Stimulated activated CD4-positive, alpha-beta T cell treated with anti-CD3 and anti-CD28 coated beads, Interleukin-1b, Interleukin-23, amount 100 ng/mL, for 48 hours (primary cell): ENCODE data around the gene KLHL29.
"Not testable (repeated sequence)": the region's sequence is repeated elsewhere in the genome, so short reads cannot be mapped to it uniquely, and the experiment has no call there.

Experiments
- DNase-seq: peaks from one replicate; pipeline ENCODE4 v3.0.0-alpha.2; 2020

Gene KLHL29

DNA sequence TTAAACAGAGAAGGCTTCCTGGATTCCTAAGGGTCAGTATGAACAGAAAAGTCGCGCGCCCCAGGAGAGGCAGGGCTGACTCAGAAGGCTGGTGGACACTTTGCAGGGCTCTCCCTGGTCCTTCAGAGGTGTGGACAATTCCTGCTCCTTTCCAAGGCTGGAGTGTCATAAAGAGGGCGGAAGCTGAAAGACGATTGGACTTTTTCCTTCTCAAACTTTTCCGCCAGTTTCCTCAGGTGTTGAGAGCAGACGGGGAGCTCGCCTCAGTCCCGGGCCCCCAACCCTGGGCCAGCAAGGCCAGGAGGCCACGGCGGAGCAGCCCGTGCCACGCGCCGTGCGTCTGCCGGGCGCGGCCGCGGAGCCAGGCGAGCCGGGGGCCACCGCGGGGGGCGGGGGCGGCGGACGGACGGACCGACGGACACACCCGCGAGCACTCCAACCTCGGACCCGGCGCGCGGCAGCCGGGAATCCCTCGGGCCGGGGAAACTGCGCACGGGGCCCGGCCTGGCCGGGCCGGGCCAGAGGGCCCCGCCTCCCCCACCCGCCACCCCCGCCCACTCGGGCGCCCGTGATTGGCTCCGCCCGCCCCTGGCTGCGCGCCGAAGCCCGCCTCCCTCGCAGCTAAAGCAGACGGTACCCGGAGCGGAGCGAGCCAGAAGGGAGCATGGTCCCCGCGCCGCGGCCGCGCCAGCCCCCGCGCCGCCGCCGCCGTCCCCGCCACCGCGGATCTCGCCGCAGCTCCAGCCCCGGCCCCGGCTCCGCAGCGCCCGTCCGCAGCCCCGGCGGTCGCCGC lies at the start of gene KLHL29:
Gene KLHL29, plus strand, starts transcription at position 629 of the 793 bp plus-strand sequence. CDS start 177,018 bp downstream, outside the sequence.
- peak; percentile 74 for DNase-seq

DNA sequence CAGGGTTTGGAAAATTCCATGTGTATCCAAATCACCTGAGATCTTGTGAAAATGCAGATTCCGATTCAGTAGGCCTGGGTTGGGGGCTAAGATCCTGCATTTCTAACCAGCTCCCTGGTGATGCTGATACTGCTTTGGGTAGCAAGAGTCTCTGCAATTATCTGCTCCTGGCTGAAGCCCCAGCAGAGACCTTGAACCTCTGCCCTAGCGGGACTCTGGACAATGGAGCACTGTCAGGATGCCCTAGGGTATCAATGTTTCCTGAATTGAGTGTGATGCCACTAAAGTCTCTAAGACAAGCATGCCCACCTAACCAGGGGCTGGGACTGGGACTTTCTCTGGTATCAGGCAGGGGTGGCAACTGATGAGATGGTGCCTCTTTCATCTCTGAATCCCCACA lies 49.4 kb upstream of the KLHL29 start:
- no peak for DNase-seq

DNA sequence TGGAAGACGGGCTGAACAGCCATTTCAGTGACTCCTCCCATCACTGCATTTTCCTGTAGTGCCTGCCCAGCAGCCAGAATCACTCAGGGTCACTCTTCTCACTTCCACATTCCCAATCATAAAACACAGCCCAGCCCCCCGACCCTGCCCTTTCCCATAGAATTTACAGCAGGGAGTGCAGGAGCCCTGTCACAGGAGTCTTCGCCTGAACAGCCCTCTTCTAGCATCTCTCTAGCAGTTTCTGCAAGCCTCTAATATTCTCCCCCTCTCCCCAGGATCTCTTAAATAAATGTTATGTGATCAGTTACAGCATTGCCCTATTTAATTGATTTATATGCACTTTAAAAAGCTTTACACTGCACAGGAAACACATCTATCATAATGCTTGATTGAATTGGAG lies 42.9 kb upstream of the KLHL29 start:
- no peak for DNase-seq

DNA sequence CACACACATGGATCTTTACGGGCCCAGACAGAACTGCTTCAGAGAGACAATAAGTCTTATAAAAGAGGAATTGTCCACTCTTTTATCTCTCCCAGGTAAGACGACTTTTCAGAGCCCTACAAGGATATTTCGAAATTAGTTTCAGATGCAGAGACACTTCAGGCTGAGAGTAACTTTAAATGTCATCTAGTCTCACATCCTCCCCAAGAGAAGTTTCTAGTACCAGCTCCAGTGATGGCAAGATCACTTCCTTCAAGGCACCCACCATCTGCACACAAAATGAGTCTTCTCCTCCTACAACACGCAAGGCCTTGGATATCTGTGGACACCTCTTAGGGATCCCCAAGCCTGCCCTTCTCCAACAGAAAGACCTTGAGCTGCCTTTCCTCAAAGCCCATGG lies 39.0 kb upstream of the KLHL29 start:
- DNase-seq: no peak

DNA sequence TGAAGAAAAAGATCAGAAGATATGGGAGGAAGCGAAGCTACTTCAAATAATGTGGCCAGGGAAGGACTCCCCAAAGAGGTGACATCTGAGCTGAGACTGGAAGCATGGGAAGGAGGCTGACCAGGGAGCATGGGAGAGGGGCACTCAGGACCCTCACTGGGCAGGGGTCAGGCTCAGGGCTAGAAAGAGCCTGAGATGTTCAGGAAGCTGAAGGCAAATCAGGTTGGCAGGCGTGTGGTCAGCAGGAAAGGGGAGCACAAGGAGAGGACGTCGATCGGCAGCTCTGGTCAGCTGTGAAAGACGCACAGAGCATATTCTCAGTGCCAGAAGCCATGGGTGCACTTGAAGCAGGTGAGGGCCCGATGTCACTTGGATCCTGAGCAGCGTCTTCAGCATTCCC lies 38.2 kb upstream of the KLHL29 start:
- DNase-seq: no peak

DNA sequence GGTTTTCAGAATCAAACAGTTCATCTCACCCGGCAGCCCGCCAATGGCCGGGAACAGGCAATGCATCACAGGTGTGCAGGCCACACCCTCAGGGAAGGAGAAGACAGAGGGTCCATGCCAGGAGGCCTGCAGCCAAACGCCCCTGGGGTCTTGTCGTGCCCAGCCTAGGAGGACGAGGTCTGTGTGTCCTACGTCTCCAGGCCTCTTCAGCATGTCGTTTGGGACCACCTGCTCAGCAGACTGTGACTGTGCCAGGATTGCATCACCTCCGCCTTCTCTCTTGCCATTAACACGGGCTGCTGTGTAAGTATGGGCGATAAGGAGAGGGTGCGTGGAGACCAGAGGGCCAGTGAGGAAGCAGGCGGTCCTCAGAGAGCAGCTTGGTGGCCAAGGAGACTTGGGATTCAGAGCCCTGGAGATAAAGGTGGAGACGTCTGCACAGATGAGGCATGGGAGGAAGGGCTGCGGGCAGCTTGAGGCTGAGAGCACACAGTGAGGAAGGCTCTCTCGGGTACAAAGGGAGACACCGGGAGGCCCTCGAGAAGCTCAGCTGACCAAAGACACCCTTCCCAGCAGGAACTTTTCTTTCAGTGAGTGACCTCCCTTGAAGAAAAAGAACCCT lies 37.4 kb upstream of the KLHL29 start:
- no peak for DNase-seq

DNA sequence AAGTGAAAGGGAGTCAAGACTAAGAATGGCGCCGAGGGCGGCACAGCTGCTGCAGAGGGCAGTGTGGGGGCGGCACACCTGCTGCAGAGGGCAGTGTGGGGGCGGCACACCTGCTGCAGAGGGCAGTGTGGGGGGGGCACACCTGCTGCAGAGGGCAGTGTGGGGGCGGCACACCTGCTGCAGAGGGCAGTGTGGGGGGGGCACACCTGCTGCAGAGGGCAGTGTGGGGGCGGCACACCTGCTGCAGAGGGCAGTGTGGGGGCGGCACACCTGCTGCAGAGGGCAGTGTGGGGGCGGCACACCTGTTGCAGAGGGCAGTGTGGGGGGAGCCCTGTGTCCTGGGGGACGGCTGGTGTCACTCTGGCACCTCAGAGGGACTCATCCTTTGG lies 36.9 kb upstream of the KLHL29 start:
- DNase-seq: not testable (repeated sequence)

DNA sequence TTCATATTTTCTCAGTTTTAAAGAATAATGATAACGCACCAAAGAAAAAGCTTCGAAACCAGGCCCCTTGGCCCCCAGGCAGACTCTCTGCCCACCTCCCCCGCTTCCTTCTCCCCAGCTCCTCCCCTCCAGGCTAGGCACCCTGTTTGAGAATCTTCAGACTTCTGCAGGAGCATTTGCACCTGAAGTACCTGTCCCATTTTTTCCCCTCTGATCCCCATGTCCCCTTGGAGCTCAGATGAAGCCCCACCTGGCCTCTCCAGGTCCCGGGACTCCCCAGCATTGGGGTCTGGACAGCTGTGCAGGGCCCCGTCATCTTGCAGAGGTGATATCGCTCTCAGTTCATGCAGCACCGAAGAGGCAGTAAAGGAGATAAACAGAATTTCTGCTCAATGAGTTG lies 35.5 kb upstream of the KLHL29 start:
- no peak for DNase-seq

DNA sequence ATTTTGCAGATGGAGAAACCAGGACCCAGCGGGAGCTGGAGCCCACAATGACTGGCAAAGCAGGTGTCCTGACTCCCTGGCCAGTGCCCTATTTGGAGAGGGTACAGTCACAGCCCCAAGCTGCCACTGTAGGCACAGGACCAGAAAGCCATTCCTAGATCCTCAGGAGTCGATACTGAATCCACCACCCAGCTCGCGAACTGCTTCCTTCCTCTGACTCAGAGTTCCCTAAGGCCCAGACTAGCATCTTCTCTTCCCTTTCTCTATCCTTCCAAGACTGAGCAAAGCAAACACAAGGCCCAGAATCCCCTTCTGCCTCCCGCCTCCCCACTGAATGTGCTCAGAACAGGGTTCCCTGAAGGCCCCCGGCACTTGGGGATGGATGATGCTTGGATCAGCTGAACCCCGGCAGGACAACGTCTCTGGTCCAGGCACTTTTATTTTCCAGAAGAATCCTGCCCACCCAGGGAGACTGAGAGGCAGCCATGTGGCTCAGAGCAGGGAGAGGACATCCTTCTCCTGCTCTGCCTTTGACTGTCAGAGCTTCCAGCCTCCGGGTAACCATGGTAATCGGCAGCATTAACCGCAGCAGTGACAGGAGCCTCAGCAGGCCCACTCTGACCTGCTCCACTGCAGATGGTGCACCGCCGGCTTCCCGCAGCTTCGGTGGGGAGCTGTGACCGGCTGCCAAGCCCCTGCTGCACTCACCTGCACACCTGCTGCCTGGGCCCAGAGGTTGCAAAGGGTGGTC lies 34.8 kb upstream of the KLHL29 start:
- no peak for DNase-seq

DNA sequence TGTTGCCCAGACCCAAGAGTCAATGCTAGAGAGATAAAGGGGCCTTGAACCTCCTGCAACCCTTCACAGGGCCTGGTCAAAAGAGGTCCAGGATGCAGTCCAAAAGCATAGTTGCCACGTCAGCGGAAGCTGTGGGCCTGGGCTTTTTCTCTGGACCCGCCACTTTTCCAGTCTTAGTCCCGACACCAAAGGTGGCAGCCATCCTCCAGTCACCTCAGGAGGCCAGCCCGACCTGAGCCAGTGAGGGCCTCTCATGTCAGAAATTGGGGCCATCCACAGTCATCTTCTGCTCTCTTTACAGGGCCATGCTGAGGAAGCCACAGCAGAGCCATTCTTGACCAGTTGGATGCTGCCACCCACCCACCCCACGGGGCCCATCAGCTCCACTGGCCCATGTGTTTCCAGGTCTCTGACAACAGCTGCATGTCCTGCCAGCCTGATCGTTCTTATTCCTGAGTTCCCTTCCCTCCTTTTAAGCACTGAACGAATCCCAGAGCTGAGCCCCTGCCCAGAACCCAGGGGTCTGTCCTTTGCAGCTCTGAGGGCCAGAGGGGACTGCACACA lies 34.1 kb upstream of the KLHL29 start:
- no peak for DNase-seq

DNA sequence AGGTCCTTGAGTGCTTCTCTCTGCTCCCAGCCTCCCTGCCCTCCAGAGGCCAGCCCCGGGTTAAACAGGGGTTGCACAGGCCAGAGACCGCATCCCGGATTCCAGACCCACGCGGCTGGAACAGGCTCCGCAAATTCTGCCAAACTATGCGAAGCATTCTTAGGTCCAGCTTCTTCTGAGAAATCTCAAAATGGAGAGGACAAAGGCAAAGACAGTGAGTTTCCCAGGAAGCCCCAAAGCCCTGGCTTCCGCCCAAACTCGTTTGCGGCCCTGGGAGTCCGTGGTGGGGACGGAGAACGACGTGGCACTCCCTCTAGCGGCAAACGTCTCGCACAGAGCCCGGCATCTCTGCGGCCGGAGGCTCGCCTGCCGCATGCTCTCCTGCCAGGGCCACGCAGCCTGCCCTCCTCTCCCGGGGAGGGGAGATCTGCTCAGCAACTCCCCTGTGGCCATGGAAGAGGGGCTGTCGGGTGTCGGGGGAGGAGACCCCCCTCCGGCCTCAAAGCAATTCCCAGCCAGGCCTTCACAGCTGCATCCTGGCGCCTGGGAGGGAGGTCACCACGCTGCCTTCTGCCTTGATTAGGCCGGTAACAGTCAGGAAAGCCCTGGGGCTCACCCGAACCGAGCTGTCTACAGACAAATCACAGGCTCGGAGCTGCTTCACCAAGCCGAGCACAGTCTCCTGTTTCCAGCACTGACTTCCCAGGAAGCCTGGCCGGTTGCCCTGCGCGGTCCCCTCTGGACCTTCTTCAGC lies 33.4 kb upstream of the KLHL29 start:
- DNase-seq: peak; percentile 63

DNA sequence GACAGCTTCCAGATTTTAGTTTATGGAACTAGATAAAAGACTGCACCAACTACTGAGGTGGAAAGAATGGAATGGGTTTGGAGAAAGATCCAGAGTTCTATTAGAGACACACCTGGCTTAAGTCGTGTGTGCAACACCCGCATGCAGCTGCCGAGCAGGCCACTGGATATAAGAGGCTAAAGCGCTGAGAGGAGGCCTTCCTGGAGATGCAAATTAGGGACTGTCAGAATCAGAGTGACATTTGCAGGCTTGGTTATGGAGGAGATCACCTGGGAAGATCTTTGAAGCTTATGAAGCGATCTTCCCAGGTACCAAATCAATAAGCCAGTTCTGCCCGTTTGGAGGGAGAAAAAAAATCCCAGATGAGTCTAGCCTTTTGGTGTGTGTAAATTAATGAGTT lies 30.4 kb upstream of the KLHL29 start:
- no peak for DNase-seq

DNA sequence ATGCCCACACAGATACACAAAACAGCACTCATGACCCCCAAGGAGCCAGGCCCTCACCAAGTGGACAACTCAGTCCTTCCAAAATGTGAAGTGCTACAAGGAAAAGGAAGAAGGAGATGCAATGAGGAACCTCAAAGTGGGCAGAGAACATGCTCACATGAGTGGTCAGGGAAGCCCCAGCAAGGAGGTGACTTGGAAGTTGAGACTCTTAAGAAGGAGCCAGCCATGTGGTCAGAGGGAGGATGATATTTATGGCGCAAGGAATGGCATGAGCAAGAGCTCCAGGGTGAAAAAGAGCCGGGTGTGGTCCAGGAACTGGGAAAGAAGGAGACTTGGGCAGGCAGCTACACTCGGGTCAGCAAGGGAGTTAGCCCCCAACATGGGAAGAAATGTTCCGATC lies 30.0 kb upstream of the KLHL29 start:
- no peak for DNase-seq

DNA sequence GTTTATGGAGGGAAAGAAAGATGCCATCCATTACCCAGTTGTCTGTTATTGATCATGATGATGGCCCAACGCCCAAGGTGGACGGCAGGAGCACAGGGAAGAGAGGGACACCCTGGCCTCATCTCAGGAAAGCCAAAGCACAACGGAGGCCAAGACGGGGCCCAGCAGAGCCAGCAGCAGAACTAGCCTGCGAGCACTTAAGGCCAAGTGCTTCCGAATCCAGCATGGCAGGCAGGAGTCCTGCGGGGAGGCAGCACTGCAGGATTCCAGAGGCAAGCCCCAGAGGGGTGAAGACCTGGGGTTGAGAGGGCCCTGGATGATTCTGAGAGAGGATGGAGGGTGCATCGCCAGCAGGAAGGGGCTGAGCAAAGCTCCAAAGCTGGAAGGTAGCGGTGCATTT lies 28.3 kb upstream of the KLHL29 start:
- no peak for DNase-seq

DNA sequence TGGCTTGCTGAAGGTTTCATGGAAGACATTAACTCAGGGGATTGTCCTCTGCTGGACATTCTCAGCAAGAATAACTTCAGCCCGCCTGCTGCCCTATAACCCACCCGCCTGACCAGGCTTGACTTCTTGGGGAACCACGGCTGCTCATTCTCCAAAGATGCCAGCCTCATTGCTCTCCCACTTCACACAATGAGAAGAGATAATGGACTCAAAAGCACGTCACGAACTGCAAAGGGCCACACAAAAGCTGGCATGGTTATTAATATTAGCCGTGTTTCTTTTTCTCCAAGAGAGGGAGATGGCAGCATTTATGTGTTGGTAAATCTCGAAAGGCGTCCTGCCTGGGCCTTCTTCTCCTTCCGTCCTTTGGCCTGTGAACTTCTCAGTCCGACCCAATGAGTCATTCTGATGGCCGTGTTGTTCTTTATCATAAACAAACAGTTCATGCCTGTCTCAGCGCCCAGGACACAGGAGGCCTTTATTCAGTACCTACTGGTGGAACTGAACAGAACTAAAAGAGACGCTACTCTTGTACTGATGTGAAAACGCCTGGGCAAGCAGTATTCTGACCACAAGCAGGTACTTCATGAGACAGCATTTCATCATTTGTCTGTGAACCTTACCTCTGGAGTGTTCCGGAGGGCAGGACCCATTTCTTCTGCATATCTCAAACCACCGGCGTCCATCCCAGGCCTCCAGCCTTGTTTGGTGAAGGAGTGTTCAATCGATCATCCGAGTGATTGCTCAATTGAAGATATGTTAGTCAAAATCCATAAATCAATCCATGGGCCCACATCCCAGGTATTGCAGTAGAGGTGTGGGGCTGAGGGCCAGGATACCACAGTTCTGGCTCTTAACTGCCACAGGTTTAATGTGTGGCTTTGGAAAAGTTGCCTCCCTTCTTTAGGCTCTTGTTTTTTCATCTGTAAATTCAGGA lies 25.1 kb upstream of the KLHL29 start:
- no peak for DNase-seq

DNA sequence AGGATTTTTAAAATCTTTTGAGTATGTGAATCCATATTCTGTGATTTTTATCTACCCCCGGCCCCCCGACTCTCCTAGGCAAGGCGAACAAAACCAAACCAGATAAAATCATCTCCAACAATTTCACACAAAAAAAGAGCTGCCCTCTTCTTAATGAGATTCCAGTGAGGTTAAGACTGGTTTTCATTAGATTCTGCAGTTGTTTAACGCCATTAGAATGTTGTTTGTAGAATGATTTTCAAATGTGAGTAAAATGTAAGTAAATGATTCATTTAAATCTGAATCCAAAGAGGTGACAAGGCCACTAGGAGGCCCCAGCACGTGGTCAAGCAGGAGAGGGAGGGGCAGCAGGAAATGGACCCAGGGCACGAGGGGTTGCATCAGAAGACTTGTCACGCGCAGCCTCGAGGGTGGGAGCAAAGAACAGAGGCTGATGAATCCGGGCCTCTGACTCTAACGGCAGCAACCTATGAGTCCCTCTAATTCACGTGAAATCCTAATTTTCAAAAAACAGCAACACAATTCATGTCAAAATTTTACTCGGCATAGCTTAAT lies 24.3 kb upstream of the KLHL29 start:
- no peak for DNase-seq

DNA sequence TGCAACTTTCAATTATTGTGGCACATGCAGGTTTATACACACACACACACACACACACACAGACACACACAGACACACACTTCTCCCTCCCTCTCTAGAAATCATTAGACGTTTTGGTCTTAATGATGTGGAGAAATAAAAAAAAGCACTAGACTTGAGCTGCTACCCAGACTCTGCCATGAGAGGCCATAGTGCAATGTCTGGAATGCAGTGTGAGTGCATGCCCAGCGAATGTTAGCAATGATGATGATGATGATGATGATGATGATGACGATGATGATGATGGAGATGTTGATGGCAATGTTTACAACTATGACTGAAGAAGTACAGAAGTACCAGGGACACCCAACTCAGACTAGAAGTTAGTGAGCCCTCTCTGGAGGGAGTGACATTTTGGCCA lies 23.8 kb upstream of the KLHL29 start:
- DNase-seq: no peak

DNA sequence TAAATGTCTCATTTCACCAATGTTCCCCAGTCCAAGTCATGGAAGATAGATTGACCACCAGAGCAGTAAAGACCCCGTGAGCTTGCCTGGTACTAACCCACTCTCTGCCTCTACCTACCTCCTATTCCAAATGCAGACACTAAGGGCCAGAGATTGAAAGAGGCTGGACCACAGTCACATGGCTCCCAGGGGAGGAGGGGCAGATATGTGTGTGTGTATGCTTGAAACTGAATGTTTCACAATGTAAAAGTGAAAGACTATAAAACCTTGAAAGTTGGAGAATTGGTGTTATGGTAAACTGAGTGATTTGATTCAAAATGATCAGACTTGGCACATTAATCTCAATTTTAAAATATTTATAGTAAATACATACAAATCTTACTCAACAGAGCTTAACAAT lies 21.7 kb upstream of the KLHL29 start:
- DNase-seq: no peak

DNA sequence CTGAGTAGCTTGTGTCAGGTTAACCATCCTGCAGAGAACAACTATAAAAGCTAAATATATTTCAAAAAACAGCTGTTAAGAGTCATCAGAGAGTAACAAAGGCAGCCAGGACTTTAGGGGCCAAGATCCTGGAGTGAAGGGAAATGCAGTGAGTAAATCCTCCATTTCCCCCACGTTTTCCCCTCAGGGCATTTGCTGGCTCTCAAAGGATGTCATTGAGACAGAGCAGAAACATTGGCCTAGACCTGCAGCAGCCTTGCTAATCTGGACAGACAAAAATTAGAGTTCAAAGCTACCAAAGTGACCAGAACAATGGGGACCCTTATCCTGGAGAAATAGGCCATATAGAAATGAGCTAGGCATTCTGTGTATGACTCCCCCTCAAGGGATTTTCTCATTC lies 21.1 kb upstream of the KLHL29 start:
- DNase-seq: no peak

DNA sequence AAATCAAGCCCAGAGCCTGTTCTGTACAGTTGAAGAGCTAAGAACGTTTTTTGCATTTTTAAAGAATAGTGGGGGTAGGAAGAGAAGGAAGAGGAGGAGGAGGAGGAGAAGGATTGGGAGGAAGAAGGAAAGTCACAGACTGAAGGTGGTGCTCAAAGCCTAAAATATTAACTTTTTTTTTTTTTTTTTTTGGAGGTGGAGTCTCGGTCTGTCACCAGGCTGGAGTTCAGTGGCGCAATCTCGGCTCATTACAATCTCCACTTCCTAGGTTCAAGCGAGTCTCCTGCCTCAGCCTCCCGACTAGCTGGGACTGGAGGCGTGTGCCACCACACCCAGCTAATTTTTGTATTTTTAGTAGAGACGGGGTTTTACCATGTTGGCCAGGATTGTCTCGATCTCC lies 18.3 kb upstream of the KLHL29 start:
- no peak for DNase-seq

DNA sequence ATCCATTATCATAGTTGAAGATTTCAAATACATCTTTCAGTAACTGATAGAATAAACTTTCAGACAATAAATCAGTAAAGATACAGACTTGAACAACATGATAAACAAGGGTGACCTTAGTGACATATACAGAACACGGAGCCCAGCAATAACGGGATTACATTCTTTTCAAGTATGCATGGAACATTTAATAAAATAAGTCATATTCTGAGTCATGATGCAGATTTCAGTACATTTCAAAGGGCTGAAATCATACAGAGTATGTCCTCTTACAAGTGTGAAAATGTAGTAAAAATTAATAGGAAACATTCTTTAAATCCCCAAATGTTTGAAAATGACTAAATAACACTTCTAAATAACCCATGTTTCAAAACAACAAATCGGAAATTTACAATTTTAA lies 17.2 kb upstream of the KLHL29 start:
- DNase-seq: no peak

DNA sequence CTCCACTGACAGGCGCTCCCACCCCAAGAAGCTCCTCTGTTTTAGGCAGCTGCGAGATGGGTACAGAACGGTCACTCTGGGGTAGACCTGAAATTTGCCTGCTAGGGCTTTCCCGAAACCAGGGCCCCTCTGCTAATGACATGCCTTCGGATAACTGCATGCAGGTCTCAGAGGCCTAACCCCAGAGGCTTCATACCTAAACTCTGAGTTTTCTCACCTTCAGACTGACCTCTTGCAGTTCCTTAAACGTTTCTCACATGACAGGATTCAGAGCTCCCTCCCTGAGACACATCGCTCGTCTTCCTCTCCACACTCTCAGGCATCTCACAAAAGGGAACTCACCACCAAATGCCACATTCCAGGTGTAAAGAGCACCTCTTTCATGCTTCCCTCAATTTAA lies 11.3 kb upstream of the KLHL29 start:
- DNase-seq: no peak
